ENCODE measurements around the gene LSAMP. TPM values are rescaled to one million over a fixed set of nuclear protein-coding genes. Genes with fewer than 3 reads are reported as not detected.

The LSAMP gene
- total and polyA plus RNA-seq, 2 of the 8 experiments (the other 6 are each of a cell fraction or from before 2014, with no cell fraction given): 1.8 to 5.7 TPM

DNA sequence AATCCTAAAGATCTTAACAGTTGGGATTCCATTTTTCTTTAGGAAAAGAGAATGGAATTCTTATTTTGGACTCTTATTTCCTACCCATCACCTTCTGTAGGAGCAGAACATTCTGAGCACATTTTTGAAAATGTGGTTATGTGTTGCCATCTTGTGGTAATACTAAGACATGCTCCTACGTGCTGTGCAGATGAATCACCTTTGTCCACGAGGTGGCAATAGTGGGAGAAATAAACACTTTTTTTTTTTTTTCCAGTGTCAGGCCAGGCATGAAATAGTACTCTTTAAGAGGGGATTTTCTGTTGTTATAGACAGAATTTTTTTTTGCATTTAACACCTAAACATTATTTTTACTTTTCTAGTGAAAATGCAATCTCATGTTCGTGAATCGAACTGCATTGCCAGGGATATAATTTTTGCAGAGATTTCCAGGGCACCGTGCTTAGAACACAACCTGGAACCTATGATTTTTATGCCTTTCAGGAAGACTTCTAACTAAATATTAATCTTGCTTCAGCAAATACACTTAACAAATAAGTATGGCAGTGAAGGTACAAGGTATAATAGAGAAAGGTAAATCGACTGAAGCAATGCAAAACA, 625.4 kb downstream of the LSAMP start (continued):
- TF ChIP-seq, protein P1, sequence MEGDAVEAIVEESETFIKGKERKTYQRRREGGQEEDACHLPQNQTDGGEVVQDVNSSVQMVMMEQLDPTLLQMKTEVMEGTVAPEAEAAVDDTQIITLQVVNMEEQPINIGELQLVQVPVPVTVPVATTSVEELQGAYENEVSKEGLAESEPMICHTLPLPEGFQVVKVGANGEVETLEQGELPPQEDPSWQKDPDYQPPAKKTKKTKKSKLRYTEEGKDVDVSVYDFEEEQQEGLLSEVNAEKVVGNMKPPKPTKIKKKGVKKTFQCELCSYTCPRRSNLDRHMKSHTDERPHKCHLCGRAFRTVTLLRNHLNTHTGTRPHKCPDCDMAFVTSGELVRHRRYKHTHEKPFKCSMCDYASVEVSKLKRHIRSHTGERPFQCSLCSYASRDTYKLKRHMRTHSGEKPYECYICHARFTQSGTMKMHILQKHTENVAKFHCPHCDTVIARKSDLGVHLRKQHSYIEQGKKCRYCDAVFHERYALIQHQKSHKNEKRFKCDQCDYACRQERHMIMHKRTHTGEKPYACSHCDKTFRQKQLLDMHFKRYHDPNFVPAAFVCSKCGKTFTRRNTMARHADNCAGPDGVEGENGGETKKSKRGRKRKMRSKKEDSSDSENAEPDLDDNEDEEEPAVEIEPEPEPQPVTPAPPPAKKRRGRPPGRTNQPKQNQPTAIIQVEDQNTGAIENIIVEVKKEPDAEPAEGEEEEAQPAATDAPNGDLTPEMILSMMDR (IDR thresholded peaks at IDR 0.05; ENCODE audit: control extremely low read depth in 1 of 3, insufficient read depth in 1 of 3, low read depth in 1 of 3, low read length in 3 of 3): peak in 2 of 3 experiments; percentile 98 to 100; a peak in 3 of 4 replicates

Data from H1 (cell line).